Heart right ventricle (tissue), 16 donors: ENCODE data around the gene ALB. TPM values are rescaled to one million over a fixed set of nuclear protein-coding genes. Genes with fewer than 3 reads are reported as not detected.

Source experiments
- ATAC-seq, 8 donors: fragments of 200-7000 bp; cut with Tn5 transposase; one replicate each; pipeline ENCODE4 v1.9.1; 2020; ENCODE audit warnings: mild to moderate bottlenecking in 8 of 8, moderate library complexity in 8 of 8, moderate number of reproducible peaks in 1 of 8
- DNase-seq, 2 donors: peaks; one replicate each; pipeline ENCODE4 v3.0.0-alpha.2; 2020
- H3K27ac ChIP-seq, 10 donors: fragments of 200-600 bp; sonication (generic) in 2 of 10; one replicate each; pipeline versions ENCODE4 v1.5.0 to v1.8.0; 2020 to 2022; ENCODE audit warnings: mild to moderate bottlenecking in 3 of 10
- H3K27me3 ChIP-seq, 7 donors: fragments of 200-600 bp; one replicate each; pipeline ENCODE4 v1.8.0; 2021 to 2022; ENCODE audit warnings: mild to moderate bottlenecking in 2 of 7
- H3K36me3 ChIP-seq, 9 donors: fragments of 200-600 bp; sonication (generic) in 1 of 9; one replicate each; pipeline versions ENCODE4 v1.5.0 to v1.8.0; 2020 to 2022; ENCODE audit warnings: mild to moderate bottlenecking in 2 of 9
- H3K4me1 ChIP-seq, 9 donors: fragments of 200-600 bp; sonication (generic) in 1 of 9; one replicate each; pipeline versions ENCODE4 v1.5.0 to v1.8.0; 2020 to 2022; ENCODE audit warnings: mild to moderate bottlenecking in 4 of 9
- H3K4me3 ChIP-seq, 10 donors: fragments of 200-600 bp; sonication (generic) in 2 of 10; one replicate each; pipeline versions ENCODE4 v1.5.0 to v1.8.0; 2020 to 2022; ENCODE audit warnings: mild to moderate bottlenecking in 7 of 10, moderate library complexity in 2 of 10
- H3K9me3 ChIP-seq, 11 donors: fragments of 200-600 bp in 10 of 11; sonication (generic) in 2 of 11; one replicate each; pipeline versions ENCODE4 v1.5.0 to v1.8.0; 2013 to 2022; ENCODE audit warnings: mild to moderate bottlenecking in 2 of 11, control low read depth in 1 of 11, moderate library complexity in 1 of 11
- CTCF ChIP-seq, 9 donors: fragments of 200-600 bp; sonication (generic) in 2 of 9; IDR thresholded peaks; one replicate each; pipeline versions ENCODE4 v1.5.0 to v1.8.0; 2021 to 2022; ENCODE audit warnings: antibody characterized with exemption in 9 of 9, mild to moderate bottlenecking in 5 of 9, moderate library complexity in 1 of 9
- WGBS, 2 donors: extraction: QIAGEN DNeasy Blood & Tissue Kit; methylation state at CpG; one replicate each; pipeline ENCODE4 v1.1.7; 2013; ENCODE audit warnings: inconsistent platforms in 1 of 2; 5-methylcytosine and 5-hydroxymethylcytosine counted together
- intact Hi-C, 10 donors: fragments of 100-400 bp; cut with DNase I; formaldehyde crosslinking; loops; one replicate each; pipeline versions ENCODE4 v1.11.1 to v1.14.2; 2022
- polyA plus RNA-seq, 2 donors: library from polyadenylated mRNA; stranded (reverse); fragments of 200-250 nt; gene quantifications; one replicate each; pipeline ENCODE4 v1.2.3, GENCODE V29; 2013
- total RNA-seq, 10 donors: library from RNA; stranded (reverse); fragmentation: NEBNext Ultra II Directional in 3 of 10; extraction: Animal tissue kit (Norgen Biotek cat#: 25700) in 3 of 10; gene quantifications; one replicate each; pipeline versions ENCODE4 v1.2.1 to v1.2.4, GENCODE V29; 2021 to 2023
- donor health status: Arrhythmogenic right ventricular cardiomyopathy.
- donor health status: ischemic (EF 13 %, LVEDD 7.1; RV severe dilation, severe dysfunction).
- donor health status: healthy with polysubstance abuse.
- donor health status: DM: no; HTN: yes; CAD: no.
- donor health status: DM: no; HTN: no; CAD: no.
- donor health status: ischemic (EF 25% LVEDD 6.9; RV normal size, moderate dysfunction).
- donor health status: ischemic (EF 25% LVEDD 5.7; RV mildly dilated, moderate dysfunction).
- donor health status: healthy.
- donor health status: DM: yes; HTN: yes; CAD: no.
- donor health status: Ischemic cardiomyopathy.
- donor health status: ischemic (EF 35%, LVEDD 5.7; RV mildly dilated, moderate dysfunction).
- donor health status: nonischemic (EF 11% LVEDD 7.7; RV severe dilation, severe dysfunction).
- donor health status: DM: yes; HTN: yes; CAD: no.
- donor health status: PGD.
- donor health status: ischemic (EF 29% LVEDD 5.4; RV normal size, mild dysfunction).
- donor health status: nonischemic (EF 23%, LVEDD 6.1; RV moderate dilation, normal function).

The ALB gene
- total and polyA plus RNA-seq, 12 donors: 0.06 to 2.4 (median 0.53) TPM; not detected in 7

- Histone ChIP-seq H3K36me3 (no peaks in the 10 kb centered on the region), H3K4me3 (no peak overlapping the region), H3K4me1 (no peaks in the 10 kb centered on the region), H3K27ac (no peak overlapping the region), H3K27me3 (no peaks in the 10 kb centered on the region), H3K9me3 (no peaks in the 10 kb centered on the region)
- DNase-seq: no peak
- intact Hi-C loops: no loop called here
- 81 to 87% methylated on average over 1 of the region's 1 CpG for WGBS, 2 donors
- TF ChIP-seq CTCF (IDR thresholded peaks at IDR 0.05): no peak
- no peak for ATAC-seq
Measured at GRCh38 chr4:73396304-73396703, 7.8 kb upstream of the ALB start.

- Histone ChIP-seq H3K27ac (no peak overlapping the region), H3K9me3 (no peaks in the 10 kb centered on the region), H3K4me1 (no peaks in the 10 kb centered on the region), H3K27me3 (no peaks in the 10 kb centered on the region), H3K4me3 (no peak overlapping the region), H3K36me3 (no peaks in the 10 kb centered on the region)
- 81 to 85% methylated on average over 5 of the region's 5 CpGs for WGBS, 2 donors
- DNase-seq: no peak
- no peak for TF ChIP-seq CTCF (IDR thresholded peaks at IDR 0.05)
- intact Hi-C loops: no loop called here
- no peak for ATAC-seq
Measured at GRCh38 chr4:73396993-73397972, 6.8 kb upstream of the ALB start.

GRCh38 chr4:73401412-73401811 lies 2.7 kb upstream of the ALB start:
- no peaks in the 10 kb centered on the region for H3K9me3 ChIP-seq
- TF ChIP-seq CTCF (IDR thresholded peaks at IDR 0.05): no peak
- H3K27ac ChIP-seq: no peak overlapping the region
- no peaks in the 10 kb centered on the region for H3K36me3 ChIP-seq
- ATAC-seq (no peak), DNase-seq (no peak)
- H3K4me3 ChIP-seq: no peak overlapping the region
- intact Hi-C loops: no loop called here
- no peaks in the 10 kb centered on the region for H3K4me1 ChIP-seq
- 79 to 83% methylated on average over 2 of the region's 2 CpGs for WGBS, 2 donors
- H3K27me3 ChIP-seq: no peaks in the 10 kb centered on the region

- no peak for TF ChIP-seq CTCF (IDR thresholded peaks at IDR 0.05)
- intact Hi-C loops: no loop called here
- ATAC-seq (no peak), DNase-seq (no peak)
- H3K27me3 ChIP-seq: no peaks in the 10 kb centered on the region
- no peaks in the 10 kb centered on the region for H3K9me3 ChIP-seq
- no peak overlapping the region for H3K4me3 ChIP-seq
- no peak overlapping the region for H3K27ac ChIP-seq
- 97 to 100% methylated on average over 1 of the region's 1 CpG for WGBS, 2 donors
- no peaks in the 10 kb centered on the region for H3K36me3 ChIP-seq
- H3K4me1 ChIP-seq: no peaks in the 10 kb centered on the region
Measured at GRCh38 chr4:73404457-73404856, 370 bp downstream of the ALB start.
